ENCODE results near the gene TMEM109. TPM values are rescaled to one million over a fixed set of nuclear protein-coding genes. Genes with fewer than 3 reads are reported as not detected.

TMEM109 gene
- polyA plus RNA-seq, 1 experiment = 70.0 TPM

DNA sequence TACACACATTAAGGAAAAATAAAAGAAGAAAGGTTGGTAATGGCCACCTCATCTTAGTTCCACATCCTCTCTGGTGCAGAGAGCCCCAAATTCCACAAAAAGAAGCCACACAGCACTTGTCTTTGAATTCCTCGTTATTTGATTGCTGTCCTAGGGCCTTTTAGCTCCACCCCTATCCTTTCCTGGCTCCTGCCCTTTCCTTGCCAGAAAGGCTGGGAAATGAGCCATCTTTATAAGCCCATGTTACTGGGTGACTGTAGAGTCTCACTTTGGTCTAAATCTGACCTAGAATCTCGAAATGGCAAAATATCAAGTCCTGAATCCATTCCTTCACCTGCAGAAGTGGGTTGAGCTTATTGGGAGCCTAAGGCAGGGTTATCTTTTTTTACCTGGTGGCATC is 6.0 kb downstream of the TMEM109 start:
- TF ChIP-seq, protein P1, sequence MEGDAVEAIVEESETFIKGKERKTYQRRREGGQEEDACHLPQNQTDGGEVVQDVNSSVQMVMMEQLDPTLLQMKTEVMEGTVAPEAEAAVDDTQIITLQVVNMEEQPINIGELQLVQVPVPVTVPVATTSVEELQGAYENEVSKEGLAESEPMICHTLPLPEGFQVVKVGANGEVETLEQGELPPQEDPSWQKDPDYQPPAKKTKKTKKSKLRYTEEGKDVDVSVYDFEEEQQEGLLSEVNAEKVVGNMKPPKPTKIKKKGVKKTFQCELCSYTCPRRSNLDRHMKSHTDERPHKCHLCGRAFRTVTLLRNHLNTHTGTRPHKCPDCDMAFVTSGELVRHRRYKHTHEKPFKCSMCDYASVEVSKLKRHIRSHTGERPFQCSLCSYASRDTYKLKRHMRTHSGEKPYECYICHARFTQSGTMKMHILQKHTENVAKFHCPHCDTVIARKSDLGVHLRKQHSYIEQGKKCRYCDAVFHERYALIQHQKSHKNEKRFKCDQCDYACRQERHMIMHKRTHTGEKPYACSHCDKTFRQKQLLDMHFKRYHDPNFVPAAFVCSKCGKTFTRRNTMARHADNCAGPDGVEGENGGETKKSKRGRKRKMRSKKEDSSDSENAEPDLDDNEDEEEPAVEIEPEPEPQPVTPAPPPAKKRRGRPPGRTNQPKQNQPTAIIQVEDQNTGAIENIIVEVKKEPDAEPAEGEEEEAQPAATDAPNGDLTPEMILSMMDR (IDR thresholded peaks at IDR 0.05; ENCODE audit: insufficient read depth, low read depth, low read length) = no peak
- H3K36me3 ChIP-seq (ENCODE audit: control insufficient read depth, insufficient read depth, low read length) = peaks cover 10% of the 10 kb centered on the region
- H3K4me3 ChIP-seq (ENCODE audit: low read depth, low read length) = no peak overlapping the region
- POLR2A ChIA-PET = no interaction called here
- DNase-seq (ENCODE audit: low read depth) = no peak
- CTCF ChIA-PET = interaction anchor here (0.6 kb wide), 1 partner anchor 1399 kb away, joined by 3 read pairs; no protein-coding TSS in a partner anchor
- H3K27me3 ChIP-seq (ENCODE audit: control insufficient read depth, insufficient read depth, low read length) = no peaks in the 10 kb centered on the region

DNA sequence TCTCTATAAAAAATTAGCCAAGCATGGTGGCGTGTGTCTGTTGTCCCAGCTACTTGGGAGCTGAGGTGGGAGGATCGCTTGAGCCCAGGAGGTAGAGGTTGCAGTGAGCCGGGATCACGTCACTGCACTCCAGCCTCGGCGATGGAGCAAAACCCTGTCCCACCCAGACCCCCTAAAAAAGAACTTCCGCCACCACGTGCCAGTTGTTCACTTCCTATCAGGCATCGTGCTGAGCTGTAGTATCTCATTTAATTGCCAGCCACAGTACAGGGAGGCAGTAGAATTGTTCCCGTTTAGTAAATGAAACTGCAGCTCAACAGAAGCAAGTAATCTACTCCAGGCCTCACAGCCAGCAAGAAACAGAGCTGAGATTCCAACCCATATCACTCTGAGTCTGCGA is 7.3 kb downstream of the TMEM109 start:
- CTCF ChIA-PET = no interaction called here
- Histone ChIP-seq H3K36me3 (ENCODE audit: control insufficient read depth, insufficient read depth, low read length) (peaks cover 10% of the 10 kb centered on the region), H3K27me3 (ENCODE audit: control insufficient read depth, insufficient read depth, low read length) (no peaks in the 10 kb centered on the region), H3K4me3 (ENCODE audit: low read depth, low read length) (no peak overlapping the region)
- TF ChIP-seq, protein P1 (IDR thresholded peaks at IDR 0.05; ENCODE audit: insufficient read depth, low read depth, low read length) = no peak
- POLR2A ChIA-PET = no interaction called here
- no peak for DNase-seq (ENCODE audit: low read depth)

DNA sequence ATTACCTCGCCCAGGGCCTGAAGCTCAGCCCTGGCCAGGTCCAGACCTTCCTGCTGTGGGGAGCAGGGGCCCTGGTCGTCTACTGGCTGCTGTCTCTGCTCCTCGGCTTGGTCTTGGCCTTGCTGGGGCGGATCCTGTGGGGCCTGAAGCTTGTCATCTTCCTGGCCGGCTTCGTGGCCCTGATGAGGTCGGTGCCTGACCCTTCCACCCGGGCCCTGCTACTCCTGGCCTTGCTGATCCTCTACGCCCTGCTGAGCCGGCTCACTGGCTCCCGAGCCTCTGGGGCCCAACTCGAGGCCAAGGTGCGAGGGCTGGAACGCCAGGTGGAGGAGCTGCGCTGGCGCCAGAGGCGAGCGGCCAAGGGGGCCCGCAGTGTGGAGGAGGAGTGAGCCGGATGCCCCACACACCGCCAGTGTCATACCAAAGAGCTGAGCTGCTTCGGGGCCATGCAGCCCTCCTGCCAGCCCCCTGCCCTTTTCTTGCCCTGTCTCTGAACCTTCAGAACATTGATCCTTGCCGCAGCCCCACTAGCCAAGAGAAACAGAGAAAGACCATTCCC is 7.9 kb downstream of the TMEM109 start:
- CTCF ChIA-PET = no interaction called here
- POLR2A ChIA-PET = no interaction called here

GRCh38 chr11:60922906-60923305 is 8.9 kb downstream of the TMEM109 start:
- Histone ChIP-seq H3K27me3 (ENCODE audit: control insufficient read depth, insufficient read depth, low read length) (no peaks in the 10 kb centered on the region), H3K36me3 (ENCODE audit: control insufficient read depth, insufficient read depth, low read length) (peaks cover 14% of the 10 kb centered on the region), H3K4me3 (ENCODE audit: low read depth, low read length) (no peak overlapping the region)
- ChIA-PET CTCF (interaction anchor here (1.6 kb wide), 1 partner anchor 46 kb away, joined by 5 read pairs; no protein-coding TSS in a partner anchor), POLR2A (no interaction called here)
- no peak for DNase-seq (ENCODE audit: low read depth)
- TF ChIP-seq, protein P1 (IDR thresholded peaks at IDR 0.05; ENCODE audit: insufficient read depth, low read depth, low read length) = no peak

More for the DNA sequence above, 7.9 kb downstream of the TMEM109 start:
- Histone ChIP-seq H3K27me3 (ENCODE audit: control insufficient read depth, insufficient read depth, low read length) (no peaks in the 10 kb centered on the region), H3K4me3 (ENCODE audit: low read depth, low read length) (no peak overlapping the region), H3K36me3 (ENCODE audit: control insufficient read depth, insufficient read depth, low read length) (peaks cover 10% of the 10 kb centered on the region)
- no peak for DNase-seq (ENCODE audit: low read depth)
- TF ChIP-seq, protein P1 (IDR thresholded peaks at IDR 0.05; ENCODE audit: insufficient read depth, low read depth, low read length) = no peak

DNA sequence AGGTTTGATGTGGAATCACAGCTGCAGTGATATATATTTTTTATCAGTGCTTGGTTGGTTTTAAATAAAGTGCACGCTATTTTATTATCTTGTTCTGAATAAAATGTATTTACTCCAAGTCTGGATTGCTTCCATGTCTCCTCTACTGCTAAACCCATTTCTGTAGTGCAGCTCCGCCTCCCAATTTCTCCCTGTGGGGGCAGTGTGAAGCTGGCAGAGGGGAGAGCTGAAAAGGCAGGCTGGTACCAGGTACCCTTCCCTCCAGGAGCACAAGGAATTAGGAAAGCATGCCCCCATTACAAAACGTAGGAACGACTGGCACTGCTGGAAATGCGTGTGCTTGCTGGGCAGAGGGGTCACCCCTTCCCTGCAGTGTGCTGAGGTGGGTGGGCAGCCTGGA is 9.4 kb downstream of the TMEM109 start:
- CTCF ChIA-PET = interaction anchor here (0.8 to 1.6 kb wide), 3 partner anchors 10 to 46 kb away, joined by 3 to 5 read pairs (median 4); no protein-coding TSS in a partner anchor
- POLR2A ChIA-PET = no interaction called here
- Histone ChIP-seq H3K4me3 (ENCODE audit: low read depth, low read length) (no peak overlapping the region), H3K27me3 (ENCODE audit: control insufficient read depth, insufficient read depth, low read length) (no peaks in the 10 kb centered on the region), H3K36me3 (ENCODE audit: control insufficient read depth, insufficient read depth, low read length) (peaks cover 14% of the 10 kb centered on the region)
- no peak for DNase-seq (ENCODE audit: low read depth)
- TF ChIP-seq, protein P1 (IDR thresholded peaks at IDR 0.05; ENCODE audit: insufficient read depth, low read depth, low read length) = no peak
